Fibroblast of upper back skin (primary cell): Measurements from ENCODE around the gene NFATC4.

Experiments
- DNase-seq: peaks from one replicate; pipeline ENCODE4 v3.0.0-alpha.2; 2013

The NFATC4 gene

DNA sequence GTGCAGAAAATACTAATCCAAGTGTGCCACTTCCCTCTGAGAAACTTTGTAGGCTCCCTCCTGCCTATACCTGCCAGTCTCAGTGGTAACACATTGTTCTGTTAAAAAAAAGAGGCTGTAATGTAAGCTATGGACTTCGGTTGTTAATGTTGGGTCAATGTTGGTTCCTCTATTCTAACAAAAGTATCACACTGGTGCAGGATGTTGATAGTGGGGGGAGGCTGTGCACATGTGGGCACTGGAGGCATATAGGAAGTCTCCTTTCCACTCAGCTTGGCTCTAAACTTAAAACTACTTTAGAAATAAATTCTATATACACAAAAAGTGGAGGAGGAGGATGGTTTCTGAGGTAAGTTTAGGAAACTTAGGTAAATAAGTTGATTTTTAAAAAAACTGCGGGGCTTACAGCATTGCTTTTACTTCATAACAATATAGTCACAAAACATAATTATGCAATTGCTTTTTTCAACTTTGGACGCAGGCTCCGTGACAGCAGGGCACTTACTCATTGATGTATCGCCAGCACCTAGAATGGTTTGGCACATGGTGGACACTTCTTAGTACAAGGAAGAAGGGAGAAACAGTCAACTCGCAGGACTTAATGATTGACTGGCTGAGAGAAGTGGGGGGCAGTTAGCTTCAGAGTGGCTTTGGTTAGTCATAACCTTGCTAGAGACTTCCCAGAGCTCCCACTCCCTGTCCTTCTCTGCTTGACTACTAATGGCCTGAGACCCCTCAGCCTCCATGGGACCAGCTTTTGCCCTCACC, 22.9 kb downstream of the NFATC4 start:
- DNase-seq, result no peak

DNA sequence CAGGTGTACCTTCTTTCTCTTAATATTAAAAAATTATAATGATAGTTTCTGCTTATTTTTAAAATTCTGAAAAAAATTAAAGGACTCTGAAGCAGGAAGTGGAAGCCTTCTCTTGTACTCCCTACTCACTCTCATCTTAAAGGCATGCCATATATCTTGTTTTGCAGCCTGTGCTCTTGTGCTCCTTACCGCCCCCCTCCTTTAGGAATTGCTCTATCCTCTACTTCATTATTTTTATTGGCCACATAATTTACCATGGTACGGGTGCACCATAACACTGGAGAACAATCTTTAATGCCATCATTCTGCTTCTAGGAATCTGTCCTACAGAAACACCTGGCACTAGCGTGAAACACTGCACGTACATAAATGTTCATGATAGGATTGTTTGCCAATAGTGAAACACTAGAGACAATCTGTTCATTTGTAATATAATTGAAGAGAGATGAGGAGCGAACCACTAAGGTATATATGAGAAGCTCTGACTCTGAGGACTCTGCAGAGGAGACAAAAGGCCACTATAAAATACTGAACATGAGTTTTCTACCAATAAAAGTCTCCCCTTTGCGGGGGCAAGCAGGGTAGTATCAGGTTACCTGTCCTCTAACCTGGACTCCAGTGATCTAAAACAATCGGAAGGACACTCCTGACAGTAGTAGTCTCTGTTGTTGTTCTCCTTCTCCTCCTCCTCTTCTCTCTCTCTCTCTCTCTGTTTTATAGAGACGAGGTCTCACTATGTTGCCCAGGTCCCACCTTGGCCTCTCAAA, 24.5 kb downstream of the NFATC4 start:
- peak; percentile 44 for DNase-seq

DNA sequence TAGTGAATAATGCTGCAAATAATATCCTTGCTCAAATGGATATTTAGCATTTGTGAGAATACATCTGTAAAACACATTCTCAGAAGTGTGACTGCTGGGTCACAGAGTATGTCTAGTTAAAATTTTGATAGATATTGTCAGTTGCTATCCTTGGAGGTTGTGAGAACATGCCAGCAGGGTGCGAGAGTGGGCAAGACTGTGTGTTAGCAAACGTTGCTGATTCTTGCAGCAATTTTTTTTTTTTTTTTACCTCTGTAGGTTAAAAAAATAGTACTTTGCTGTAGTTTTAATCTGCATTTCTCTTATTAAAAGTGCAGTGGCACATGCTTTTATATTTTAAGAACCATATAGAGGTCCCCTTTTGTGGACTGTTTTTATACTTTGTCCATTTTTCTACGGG, 26.3 kb downstream of the NFATC4 start:
- DNase-seq, result no peak

DNA sequence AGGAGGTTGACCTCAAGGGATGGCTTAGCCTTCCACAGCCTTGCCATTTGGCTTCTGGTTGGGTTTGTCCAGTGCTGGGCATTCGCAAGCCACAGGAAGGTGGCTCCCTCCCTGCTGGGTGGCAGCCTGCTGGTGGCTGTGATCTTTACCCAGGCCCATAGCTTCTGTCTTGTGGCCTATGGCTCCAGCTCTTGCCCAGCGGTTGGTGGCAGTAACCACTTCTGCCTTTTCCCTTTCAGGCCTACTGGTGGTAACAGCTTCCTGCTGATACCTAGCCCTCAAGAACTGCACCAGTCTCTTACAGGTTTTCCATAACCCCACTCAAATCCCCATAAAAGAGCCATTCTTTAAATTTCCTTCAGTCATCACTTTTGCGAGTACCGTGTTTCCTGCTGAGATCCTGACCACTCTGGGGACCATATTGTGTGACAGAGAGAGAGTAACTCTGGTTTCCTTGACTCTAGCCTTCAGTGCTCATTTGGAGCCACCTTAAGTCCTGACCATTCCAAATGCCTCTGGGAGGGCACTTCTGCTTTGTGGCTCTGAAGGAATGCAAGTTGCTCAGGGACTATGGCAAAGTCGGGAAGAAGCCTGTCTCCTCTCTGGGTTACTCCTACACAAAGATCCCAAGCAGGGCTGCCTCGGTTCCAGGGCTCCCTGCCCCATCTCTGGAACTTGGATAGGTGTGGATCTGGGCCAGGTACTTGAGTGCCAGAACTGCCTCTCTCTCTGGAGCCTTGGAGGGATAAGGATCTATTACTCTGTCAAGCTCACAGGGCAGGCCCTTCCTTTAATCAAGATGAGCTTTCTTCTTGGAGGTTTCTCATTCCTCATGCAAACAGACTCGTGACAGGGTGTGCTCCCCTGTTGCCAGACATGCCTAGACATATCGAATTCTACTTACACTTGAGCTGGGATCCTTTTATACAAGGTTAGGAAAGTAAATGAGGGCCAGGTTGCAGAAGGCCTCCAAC, 27.9 kb downstream of the NFATC4 start:
- DNase-seq, result no peak

DNA sequence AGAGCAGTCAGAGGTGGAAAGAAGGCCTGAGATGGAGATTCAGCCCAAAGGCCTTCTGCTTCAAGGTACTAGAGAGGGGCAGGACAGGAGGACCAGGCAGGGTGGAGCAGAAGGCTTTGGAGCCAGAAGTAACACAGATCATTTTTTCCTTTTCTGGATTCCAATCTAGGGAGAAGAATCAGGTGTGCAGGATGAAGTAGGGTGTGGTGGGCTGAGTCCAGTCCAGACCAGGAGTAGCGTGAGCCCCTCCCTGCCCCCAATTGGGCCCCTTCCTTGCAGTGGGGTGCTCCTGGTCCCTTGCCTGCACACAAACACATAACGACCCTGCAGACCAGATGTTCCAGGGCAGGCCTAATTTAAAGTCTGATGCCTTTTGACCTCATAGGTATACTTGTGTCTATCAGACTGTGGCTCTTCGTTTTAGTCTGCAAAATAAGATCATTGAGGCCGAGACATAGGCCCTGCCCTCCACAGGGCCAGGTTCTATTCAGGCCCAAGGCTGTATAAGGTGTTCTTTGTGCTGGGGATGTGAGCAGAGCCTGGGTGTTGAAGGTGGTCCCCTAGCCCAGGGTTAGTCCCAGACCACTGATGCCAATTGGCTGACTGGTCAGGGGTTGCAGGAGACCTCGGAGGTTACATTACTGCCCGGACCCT, 29.8 kb downstream of the NFATC4 start:
- no peak for DNase-seq

DNA sequence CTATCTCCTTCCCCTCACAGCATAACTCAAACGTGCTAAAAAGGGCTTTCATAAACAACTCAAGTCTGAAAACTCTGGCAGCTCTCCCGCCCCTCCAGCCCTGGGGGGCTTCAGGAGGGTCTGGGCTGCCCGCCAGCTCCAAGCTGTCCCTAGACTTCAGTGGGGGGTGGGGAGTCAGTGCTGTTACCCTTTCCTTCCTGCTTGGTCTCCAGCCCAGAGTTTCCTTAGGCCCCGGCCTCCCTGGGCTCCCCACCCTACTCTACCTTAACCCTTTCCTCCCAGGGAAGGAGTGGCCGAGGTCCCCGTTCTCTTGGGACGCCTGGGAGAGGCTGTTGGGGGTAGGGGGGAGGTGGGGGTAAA, 30.3 kb downstream of the NFATC4 start:
- peak; percentile 49 for DNase-seq

DNA sequence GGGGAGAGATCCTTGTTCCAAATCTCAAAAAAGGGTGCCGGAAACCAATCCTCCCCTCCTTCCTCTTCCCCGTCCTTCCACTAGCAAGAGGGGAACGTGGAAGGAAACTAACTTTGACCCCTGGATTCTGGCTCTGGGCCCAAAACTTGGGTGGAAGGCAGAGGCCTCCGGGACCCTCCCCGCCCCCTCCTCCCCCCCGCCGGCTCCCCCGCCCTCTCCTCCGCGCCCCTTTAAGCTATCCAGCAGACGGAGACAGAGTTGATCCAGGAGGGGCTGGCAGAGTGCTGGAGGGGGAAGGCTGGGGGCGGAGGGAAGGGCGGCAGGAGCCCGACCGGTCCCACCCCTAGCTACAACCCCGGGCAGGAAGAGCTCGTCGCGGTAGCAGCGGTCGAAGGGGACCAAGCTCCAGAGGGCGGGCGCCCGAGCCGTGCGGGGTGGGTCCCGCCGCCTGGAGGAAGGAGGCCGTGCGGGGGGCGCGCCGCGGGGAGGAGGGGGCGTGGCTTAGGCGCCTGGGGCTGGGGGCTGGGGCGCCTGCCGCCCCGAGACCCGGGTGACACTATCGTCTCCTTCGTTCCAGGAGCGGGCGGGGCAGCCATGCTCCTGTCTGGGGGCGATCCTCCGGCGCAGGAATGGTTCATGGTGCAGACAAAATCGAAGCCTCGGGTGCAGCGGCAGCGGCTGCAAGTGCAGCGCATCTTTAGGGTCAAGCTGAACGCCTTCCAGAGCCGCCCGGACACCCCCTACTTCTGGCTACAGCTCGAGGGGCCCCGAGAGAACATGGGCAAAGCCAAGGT, 30.9 kb downstream of the NFATC4 start, which contains the start of gene NYNRIN:
Gene NYNRIN, plus strand, starts transcription at position 351 of the 794 bp plus-strand sequence. Its CDS starts 244 bp downstream, at position 595.
- DNase-seq, result peak; percentile 48

DNA sequence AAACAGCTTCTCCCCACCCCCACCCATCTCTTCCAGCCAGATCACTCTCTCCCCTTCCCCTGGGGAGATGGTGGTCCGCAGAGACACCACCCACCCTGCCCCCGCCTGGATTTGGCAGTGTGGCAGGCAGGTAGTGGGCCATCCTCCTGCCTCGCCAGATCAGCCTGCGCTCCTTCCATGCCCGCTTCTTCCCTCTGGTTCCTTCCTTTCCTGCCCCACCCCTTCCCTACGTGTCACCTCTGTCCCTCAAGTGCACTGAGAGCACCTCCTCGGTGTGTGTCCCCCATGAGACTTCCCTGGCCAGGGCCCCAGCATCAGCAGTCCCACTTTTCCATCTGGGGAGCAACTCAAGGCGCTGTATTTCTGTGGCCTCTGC, 31.5 kb downstream of the NFATC4 start:
- DNase-seq, result no peak

DNA sequence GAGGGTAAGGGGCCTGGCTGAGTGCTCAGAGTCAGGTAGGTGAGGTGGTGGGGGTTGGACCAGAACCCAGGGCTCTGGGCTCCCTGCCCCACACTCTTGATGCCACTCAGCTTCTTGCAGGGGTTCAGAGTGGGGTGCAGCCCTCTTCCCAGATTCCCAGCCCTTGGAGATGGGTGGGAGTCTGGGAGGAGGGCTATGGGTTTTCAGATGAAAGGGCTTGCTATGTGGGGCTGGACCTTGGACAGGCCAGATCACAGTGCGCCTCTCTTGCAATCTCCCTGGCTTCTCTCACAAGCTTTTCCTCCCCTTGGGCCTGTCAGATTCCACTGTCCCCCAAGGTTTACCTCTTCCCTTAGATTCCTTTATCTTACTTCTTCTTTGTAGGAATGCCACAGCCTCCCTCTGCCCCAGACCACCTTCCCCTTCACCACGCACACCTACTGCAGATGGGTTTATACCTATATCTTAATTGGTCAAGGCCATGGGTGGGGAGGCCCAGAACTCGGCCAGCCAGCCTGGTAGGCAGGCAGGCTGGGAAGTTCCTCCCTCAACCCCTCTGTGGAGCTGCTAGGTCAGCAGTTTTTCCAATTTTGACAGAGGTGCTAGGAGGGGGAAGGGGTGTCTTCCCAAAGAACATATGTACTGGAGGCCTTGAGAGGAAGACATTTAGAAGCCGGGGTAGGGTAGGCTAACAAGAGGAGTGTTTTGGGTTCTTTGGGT, 32.2 kb downstream of the NFATC4 start:
- no peak for DNase-seq

DNA sequence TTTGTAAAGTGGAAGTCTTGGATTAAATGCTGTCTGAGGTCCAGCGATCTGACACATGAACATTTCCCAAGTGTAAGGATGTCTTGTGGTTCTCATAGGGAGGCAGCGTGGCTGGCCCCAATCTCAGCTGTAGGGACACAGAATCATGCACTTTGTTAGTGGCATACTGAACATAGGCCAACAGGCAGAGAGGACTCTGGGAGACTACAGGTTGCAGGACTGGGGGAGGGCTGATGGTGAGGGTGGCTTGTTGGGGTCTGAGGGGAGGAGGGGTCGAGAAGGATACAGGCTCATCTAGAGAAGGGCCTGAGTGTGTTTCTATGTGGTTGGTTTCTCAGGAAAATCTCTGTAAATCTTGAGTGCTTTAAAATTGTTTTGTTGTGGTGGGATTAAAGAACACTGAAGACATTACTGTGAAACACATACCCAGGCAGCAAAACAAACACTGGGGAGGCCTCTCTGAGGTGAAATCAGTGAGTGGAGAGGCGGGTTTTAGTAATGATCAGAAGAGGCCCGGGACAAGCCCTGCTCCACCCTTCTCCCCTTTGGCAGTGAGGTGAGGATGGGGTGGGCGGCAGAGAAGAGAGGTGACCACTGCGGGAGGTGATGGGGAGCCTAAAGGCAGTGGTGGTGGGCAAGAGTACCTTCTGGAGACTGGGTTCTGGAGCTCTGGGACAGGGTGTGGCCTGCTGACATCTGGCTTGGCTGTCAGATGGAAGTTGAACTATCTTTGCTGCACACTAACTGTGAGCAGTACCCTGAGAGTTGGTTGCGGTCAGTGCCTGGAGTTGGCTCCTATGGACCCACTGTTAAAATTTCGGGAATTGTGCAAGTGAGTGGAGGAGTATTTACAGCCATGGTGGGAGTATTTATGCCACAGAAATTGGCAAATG, 34.1 kb downstream of the NFATC4 start:
- DNase-seq, result no peak

DNA sequence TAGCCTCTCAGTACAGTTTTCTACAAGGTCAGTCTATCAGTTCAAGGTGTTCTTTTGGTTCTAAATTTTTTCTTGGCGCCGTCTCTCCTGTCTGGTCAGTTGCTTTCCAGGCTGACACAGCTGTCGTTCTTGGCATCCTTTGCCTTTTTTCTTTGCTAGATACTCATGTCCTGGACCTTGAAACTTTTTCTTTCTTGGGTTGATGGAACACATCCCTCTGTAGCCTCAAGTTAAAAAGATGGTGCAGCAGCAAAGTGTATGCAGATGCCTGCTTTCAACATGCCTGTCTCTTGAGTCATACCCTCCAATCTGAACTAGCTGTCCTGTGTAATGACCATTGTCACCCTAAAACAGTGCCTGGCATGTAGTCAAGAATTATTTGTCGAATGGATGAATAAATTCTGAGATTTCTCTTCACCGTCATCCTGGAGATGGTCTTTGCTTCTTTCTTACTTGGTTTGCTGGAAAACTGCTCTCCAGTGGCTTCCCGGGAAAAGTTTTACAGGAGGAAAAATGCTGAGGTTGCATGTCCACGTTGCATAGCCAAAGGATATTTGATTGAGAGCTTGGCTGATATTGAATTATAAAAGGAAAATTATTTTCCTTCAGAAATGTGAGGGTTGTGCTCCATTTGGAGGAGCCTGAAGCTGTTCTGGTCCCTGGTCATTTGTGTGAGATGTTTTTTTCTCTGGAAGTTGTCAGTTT, 35.5 kb downstream of the NFATC4 start:
- DNase-seq, result no peak

DNA sequence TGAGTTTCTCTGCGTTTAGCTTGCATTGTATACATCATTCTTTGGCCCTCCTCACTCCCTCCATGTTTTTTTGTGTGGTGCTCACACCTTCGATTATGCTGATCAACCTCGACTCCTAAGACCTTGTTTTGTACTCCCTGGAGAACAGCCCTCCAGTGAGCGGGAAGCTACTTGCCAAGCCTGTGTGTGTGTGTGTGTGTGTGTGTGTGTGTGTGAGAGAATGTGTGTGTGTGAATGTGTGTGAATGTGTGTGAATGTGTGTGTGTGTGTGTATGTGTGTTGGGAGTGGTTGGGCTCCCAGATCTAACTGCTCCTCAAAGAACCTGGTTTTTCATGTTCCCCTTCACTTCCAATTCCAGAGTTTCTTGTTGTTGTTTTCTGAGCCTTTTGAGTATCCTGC, 36.8 kb downstream of the NFATC4 start:
- DNase-seq, result no peak

DNA sequence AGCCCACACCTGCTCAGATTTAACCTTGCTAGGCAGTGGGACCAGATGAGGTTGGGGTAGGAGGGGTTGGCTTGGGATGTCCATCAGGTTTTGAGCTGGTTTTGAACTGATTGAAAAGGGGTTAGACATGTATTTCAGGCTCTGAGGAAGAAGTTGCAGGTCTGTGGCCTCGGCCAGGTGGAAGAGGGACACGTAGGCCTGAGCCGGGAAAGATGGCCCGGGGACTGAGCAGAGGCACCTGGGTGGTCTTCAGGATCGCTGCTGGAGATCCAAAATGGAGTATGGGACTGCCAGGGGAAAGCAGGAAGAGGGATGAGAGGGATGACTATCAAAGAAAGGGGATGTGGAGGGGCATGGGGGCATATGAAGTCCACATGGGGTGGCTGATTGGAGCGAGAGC, 38.4 kb downstream of the NFATC4 start:
- DNase-seq, result no peak

DNA sequence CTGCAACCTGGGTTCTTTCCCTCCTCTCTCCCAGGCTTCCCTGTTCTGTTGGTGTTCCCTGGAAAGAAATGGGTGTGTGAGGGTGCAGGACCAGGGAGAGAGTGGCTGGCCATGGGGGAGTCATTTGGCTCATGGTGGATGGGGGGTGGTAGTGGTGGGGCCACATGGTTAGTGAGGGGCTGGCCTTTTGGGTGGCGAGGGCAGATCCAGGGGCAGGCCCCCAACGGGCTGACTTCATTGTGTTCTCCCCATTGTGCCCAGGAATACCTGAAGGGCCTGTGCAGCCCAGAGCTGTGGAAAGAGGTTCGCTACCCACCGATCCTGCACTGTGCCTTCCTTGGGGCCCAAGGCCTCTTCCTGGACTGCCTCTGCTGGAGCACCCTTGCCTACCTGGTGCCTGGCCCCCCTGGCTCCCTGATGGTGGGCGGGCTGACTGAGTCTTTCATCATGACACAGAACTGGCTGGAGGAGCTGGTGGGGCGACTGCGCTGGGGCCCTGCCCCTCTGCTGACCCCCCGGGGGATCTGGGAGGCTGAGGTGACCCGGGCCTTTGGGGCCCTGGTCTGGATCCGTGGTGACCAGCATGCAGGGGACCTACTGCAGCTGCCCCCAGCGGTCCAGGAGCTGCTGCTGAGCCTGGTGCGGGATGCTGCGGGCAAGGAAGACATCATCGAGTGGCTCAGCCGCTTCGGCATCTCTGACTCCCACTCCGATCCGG, 39.8 kb downstream of the NFATC4 start:
- DNase-seq, result no peak

DNA sequence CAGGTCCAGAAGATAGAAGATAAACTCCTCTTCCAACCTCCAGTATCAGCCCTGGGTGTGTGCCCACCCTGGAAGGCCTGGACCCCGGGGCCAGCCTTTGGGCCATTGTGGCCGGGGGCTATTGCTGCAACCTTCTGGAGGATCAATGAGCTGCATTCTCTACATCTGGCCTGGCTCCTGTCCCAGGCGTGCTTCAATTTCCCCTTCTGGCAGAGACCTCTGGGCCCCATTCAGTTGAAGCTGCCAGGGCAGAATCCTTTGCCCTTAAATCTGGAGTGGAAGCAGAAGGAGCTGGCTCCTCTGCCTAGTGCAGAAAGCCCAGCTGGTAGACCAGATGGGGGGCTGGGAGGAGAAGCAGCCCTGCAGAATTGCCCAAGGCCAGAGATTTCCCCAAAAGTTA, 40.8 kb downstream of the NFATC4 start:
- DNase-seq, result no peak

DNA sequence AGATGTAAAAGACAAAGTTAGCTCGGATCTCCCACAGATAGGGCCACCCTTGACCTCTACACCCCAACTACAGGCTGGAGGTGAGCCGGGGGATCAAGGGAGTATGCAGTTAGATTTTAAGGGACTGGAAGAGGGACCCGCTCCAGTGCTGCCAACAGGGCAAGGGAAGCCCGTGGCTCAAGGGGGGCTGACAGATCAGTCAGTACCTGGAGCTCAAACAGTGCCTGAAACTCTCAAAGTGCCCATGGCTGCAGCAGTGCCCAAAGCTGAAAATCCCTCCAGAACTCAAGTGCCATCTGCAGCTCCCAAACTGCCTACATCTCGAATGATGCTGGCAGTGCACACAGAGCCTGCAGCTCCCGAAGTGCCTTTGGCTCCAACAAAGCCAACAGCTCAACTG, 41.2 kb downstream of the NFATC4 start:
- no peak for DNase-seq

DNA sequence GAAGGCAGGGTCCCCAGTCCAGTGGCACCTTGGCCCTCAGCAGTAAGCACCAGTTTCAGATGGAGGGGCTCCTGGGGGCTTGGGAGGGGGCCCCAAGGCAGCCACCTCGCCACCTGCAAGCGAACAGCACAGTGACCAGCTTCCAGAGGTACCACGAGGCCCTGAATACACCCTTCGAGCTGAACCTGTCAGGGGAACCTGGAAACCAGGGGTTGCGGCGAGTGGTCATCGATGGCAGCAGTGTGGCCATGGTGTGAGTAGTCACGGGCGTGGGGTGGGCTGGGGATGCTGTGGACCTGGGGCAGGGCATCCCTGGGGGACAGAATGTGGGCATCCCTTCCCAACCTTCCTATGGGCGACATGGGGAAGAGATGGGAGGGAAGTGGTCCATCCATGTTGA, 42.0 kb downstream of the NFATC4 start:
- DNase-seq, result no peak
